CD4-positive, alpha-beta T cell (primary cell): Measurements from ENCODE around the gene ULK4. TPM values are rescaled to one million over a fixed set of nuclear protein-coding genes. Genes with fewer than 3 reads are reported as not detected.

Experiments used
- ATAC-seq: fragments of 200-7000 bp; cut with Tn5 transposase; one replicate; pipeline ENCODE4 v1.10.0; 2022; ENCODE audit warnings: mild to moderate bottlenecking; ENCODE audit not compliant: poor library complexity
- CTCF ChIA-PET: fragments of 350-600 bp; sonication (Branson Sonifier 250); formaldehyde crosslinking; loops from one replicate; lab custom pipeline; 2021; ENCODE audit warnings: antibody characterized with exemption, inconsistent platforms; lab: Charles Lee
- POLR2A ChIA-PET: fragments of 350-600 bp; sonication (Branson Sonifier 250); formaldehyde crosslinking; loops from one replicate; lab custom pipeline; 2021; ENCODE audit warnings: antibody characterized with exemption, inconsistent platforms; lab: Charles Lee
- DNase-seq, 14 experiments: peaks; one replicate each; pipeline ENCODE4 v3.0.0-alpha.2; 2013 to 2020; ENCODE audit warnings: mixed read lengths in 2 of 14
- H3K27ac ChIP-seq, 2 donors: one replicate each; pipeline versions ENCODE4 v1.5.1 to v1.7.0; 2013; ENCODE audit warnings: low read length in 2 of 2, low read depth in 1 of 2, mild to moderate bottlenecking in 1 of 2
- H3K27me3 ChIP-seq, 2 experiments: 1 replicate in 1 of 2; 2 replicates in 1 of 2; pipeline versions ENCODE4 v1.6.1 to v1.7.0; 2013; ENCODE audit warnings: low read length in 2 of 2, control low read depth in 1 of 2, mild to moderate bottlenecking in 1 of 2, moderate library complexity in 1 of 2; ENCODE audit not compliant: insufficient read depth in 2 of 2, control insufficient read depth in 1 of 2
- H3K36me3 ChIP-seq: one replicate; pipeline ENCODE4 v1.6.1; 2013; ENCODE audit warnings: low read length, control low read depth; ENCODE audit not compliant: insufficient read depth
- H3K4me1 ChIP-seq: one replicate; pipeline ENCODE4 v1.6.1; 2013; ENCODE audit warnings: low read length, control low read depth; ENCODE audit not compliant: insufficient read depth
- H3K4me3 ChIP-seq: one replicate; pipeline ENCODE4 v1.5.1; 2013; ENCODE audit warnings: mild to moderate bottlenecking, low read length, moderate library complexity
- H3K9me3 ChIP-seq, 2 experiments: 1 replicate in 1 of 2; 2 replicates in 1 of 2; pipeline versions ENCODE4 v1.6.1 to v1.7.0; 2013; ENCODE audit warnings: low read length in 2 of 2, mild to moderate bottlenecking in 2 of 2, control low read depth in 1 of 2, moderate library complexity in 1 of 2; ENCODE audit not compliant: control insufficient read depth in 1 of 2, insufficient read depth in 1 of 2
- H3K27ac Mint-ChIP-seq: one replicate; pipeline ENCODE4 v1.8.0; 2020; ENCODE audit warnings: mixed read lengths
- H3K27me3 Mint-ChIP-seq: one replicate; pipeline ENCODE4 v1.8.0; 2021; ENCODE audit warnings: mixed read lengths
- H3K36me3 Mint-ChIP-seq: one replicate; pipeline ENCODE4 v1.8.0; 2021; ENCODE audit warnings: low read depth, mixed read lengths
- H3K4me1 Mint-ChIP-seq: one replicate; pipeline ENCODE4 v1.8.0; 2021; ENCODE audit warnings: low read depth, mixed read lengths
- H3K4me3 Mint-ChIP-seq: one replicate; pipeline ENCODE4 v1.8.0; 2020; ENCODE audit warnings: mild to moderate bottlenecking, mixed read lengths
- H3K9me3 Mint-ChIP-seq: one replicate; pipeline ENCODE4 v1.8.0; 2020; ENCODE audit warnings: mixed read lengths
- intact Hi-C, 2 experiments: fragments of 100-400 bp; cut with DNase I in 1 of 2; cut with micrococcal nuclease in 1 of 2; formaldehyde crosslinking; loops; one replicate each; pipeline versions ENCODE4 v1.15.1 to v1.9.0; 2023 to 2025; cut with DNase I, micrococcal nuclease
- total RNA-seq, 174 experiments: library from RNA in 2 of 174; stranded (reverse) in 2 of 174; gene quantifications; one replicate each; pipeline ENCODE4 v1.2.3 and lab custom pipeline; 2021 to 2026
- TF ChIP-seq, protein P1 (sequence below): fragments of 200-600 bp; IDR thresholded peaks from one replicate; pipeline ENCODE4 v1.8.0; 2022; ENCODE audit warnings: antibody characterized with exemption, mild to moderate bottlenecking

ULK4 gene
- total RNA-seq, 2 experiments from 2014 or later: 23.8 to 28.6 TPM

DNA sequence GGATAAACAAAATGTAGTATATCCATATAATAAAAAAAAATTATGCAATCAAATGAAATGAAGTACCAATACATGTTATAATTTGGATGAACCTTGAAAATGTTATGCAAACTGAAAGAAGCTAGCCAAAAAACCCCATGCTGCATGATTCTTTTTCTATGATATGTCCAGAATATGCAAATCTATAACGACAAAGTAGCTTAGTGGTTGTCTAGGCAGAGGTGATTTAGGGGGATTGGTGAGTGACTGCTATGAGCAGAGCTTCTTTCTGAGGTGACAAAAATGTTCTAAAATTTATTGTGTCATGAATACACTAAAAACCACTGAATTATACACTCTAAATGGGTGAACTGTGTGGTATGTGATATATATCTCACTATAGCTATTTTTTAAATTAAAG, 438.0 kb downstream of the ULK4 start:
- Histone ChIP-seq H3K36me3 (no peaks in the 10 kb centered on the region), H3K9me3 (no peaks in the 10 kb centered on the region), H3K27me3 (no peaks in the 10 kb centered on the region), H3K27ac (no peak overlapping the region), H3K4me1 (no peaks in the 10 kb centered on the region), H3K4me3 (no peak overlapping the region)
- no peak overlapping the region for H3K4me3 Mint-ChIP-seq
- H3K4me1 Mint-ChIP-seq: no peaks in the 10 kb centered on the region
- DNase-seq: no peak
- ChIA-PET CTCF (no interaction called here), POLR2A (no interaction called here)
- H3K27me3 Mint-ChIP-seq: no peaks in the 10 kb centered on the region
- TF ChIP-seq, protein P1, sequence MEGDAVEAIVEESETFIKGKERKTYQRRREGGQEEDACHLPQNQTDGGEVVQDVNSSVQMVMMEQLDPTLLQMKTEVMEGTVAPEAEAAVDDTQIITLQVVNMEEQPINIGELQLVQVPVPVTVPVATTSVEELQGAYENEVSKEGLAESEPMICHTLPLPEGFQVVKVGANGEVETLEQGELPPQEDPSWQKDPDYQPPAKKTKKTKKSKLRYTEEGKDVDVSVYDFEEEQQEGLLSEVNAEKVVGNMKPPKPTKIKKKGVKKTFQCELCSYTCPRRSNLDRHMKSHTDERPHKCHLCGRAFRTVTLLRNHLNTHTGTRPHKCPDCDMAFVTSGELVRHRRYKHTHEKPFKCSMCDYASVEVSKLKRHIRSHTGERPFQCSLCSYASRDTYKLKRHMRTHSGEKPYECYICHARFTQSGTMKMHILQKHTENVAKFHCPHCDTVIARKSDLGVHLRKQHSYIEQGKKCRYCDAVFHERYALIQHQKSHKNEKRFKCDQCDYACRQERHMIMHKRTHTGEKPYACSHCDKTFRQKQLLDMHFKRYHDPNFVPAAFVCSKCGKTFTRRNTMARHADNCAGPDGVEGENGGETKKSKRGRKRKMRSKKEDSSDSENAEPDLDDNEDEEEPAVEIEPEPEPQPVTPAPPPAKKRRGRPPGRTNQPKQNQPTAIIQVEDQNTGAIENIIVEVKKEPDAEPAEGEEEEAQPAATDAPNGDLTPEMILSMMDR: no peak
- H3K9me3 Mint-ChIP-seq: no peaks in the 10 kb centered on the region
- intact Hi-C loops: no loop called here
- no peak for ATAC-seq
- peaks cover 4% of the 10 kb centered on the region for H3K36me3 Mint-ChIP-seq
- no peak overlapping the region for H3K27ac Mint-ChIP-seq

DNA sequence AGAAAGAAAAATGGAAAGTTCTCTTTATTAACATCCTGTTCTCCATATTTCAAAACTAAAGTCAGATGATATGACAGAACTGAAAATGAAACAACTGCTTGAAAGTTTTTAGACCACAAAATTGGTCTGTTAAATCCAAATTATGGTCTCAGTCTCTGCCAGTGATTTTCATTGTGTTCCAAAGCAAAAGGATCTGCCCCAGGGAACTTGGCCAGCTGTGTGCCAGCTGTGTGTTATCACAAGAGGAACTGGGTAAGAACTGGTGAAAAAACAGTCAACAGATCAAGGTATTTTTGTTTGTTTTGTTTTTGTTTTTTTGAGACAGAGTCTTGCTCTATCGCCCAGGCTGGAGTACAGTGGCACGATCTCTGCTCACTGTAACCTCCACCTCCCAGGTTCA, 439.3 kb downstream of the ULK4 start:
- intact Hi-C loops: no loop called here
- H3K27me3 Mint-ChIP-seq: no peaks in the 10 kb centered on the region
- H3K27ac Mint-ChIP-seq: no peak overlapping the region
- Histone ChIP-seq H3K4me3 (no peak overlapping the region), H3K36me3 (no peaks in the 10 kb centered on the region), H3K9me3 (peaks cover 0 to under 1% of the 10 kb centered on the region in 2 experiments), H3K27me3 (no peaks in the 10 kb centered on the region), H3K27ac (no peak overlapping the region), H3K4me1 (no peaks in the 10 kb centered on the region)
- no peak overlapping the region for H3K4me3 Mint-ChIP-seq
- DNase-seq: no peak
- H3K4me1 Mint-ChIP-seq: no peaks in the 10 kb centered on the region
- H3K36me3 Mint-ChIP-seq: peaks cover 4% of the 10 kb centered on the region
- TF ChIP-seq, protein P1: no peak
- no peaks in the 10 kb centered on the region for H3K9me3 Mint-ChIP-seq
- ChIA-PET POLR2A (no interaction called here), CTCF (no interaction called here)
- no peak for ATAC-seq

GRCh38 chr3:41521010-41521655, 440.8 kb downstream of the ULK4 start:
- H3K27me3 Mint-ChIP-seq: no peaks in the 10 kb centered on the region
- Histone ChIP-seq H3K4me1 (no peaks in the 10 kb centered on the region), H3K4me3 (no peak overlapping the region), H3K36me3 (no peaks in the 10 kb centered on the region), H3K9me3 (peaks cover 0 to 4% of the 10 kb centered on the region in 2 experiments), H3K27ac (no peak overlapping the region), H3K27me3 (no peaks in the 10 kb centered on the region)
- no peak overlapping the region for H3K4me3 Mint-ChIP-seq
- ChIA-PET POLR2A (no interaction called here), CTCF (interaction anchor here (0.7 kb wide), 1 partner anchor 102 kb away, joined by 3 read pairs; no protein-coding TSS in a partner anchor)
- peaks cover 14% of the 10 kb centered on the region for H3K36me3 Mint-ChIP-seq
- no peaks in the 10 kb centered on the region for H3K9me3 Mint-ChIP-seq
- ATAC-seq: no peak
- H3K27ac Mint-ChIP-seq: no peak overlapping the region
- intact Hi-C loops: no loop called here
- no peaks in the 10 kb centered on the region for H3K4me1 Mint-ChIP-seq
- no peak for DNase-seq
- TF ChIP-seq, protein P1: no peak
